Measurements from ENCODE around the gene L3HYPDH.

Gene L3HYPDH

GRCh38 chr14:59520224-59520623, 36.0 kb upstream of the L3HYPDH start:
- TF ChIP-seq USF1 (IDR thresholded peaks at IDR 0.05) (no peak), FOXM1 (IDR thresholded peaks at IDR 0.05; ENCODE audit: borderline replicate concordance, low read depth) (no peak), TAF1 (IDR thresholded peaks at IDR 0.05; ENCODE audit: low read depth) (no peak), CREB1 (IDR thresholded peaks at IDR 0.05; ENCODE audit: low read depth) (no peak), YY1 (IDR thresholded peaks at IDR 0.05; ENCODE audit: low read depth) (no peak), NFIC (IDR thresholded peaks at IDR 0.05) (no peak), REST (IDR thresholded peaks at IDR 0.05; ENCODE audit: low read depth) (no peak), TCF12 (IDR thresholded peaks at IDR 0.05; ENCODE audit: low read depth) (no peak), MAX (IDR thresholded peaks at IDR 0.05) (no peak), EGR1 (IDR thresholded peaks at IDR 0.05) (no peak)

- TF ChIP-seq MAX (IDR thresholded peaks at IDR 0.05) (no peak), REST (IDR thresholded peaks at IDR 0.05; ENCODE audit: low read depth) (no peak), TCF12 (IDR thresholded peaks at IDR 0.05; ENCODE audit: low read depth) (no peak), NFIC (IDR thresholded peaks at IDR 0.05) (no peak), ZBTB7A (IDR thresholded peaks at IDR 0.05; ENCODE audit: low read depth) (no peak), USF1 (IDR thresholded peaks at IDR 0.05) (no peak), EP300 (IDR thresholded peaks at IDR 0.05; ENCODE audit: borderline replicate concordance) (no peak), EGR1 (IDR thresholded peaks at IDR 0.05) (no peak), CEBPB (IDR thresholded peaks at IDR 0.05) (no peak), TAF1 (IDR thresholded peaks at IDR 0.05; ENCODE audit: low read depth) (no peak), RAD21 (IDR thresholded peaks at IDR 0.05; ENCODE audit: low read depth) (no peak; the same call in 1 of the 2 replicates)
These were observed 27.8 kb upstream of the L3HYPDH start for GRCh38 chr14:59511916-59512575.

- TF ChIP-seq FOXM1 (IDR thresholded peaks at IDR 0.05; ENCODE audit: borderline replicate concordance, low read depth) (no peak), RAD21 (IDR thresholded peaks at IDR 0.05; ENCODE audit: low read depth) (no peak), CEBPB (IDR thresholded peaks at IDR 0.05) (no peak), ZBTB7A (IDR thresholded peaks at IDR 0.05; ENCODE audit: low read depth) (no peak), REST (IDR thresholded peaks at IDR 0.05; ENCODE audit: low read depth) (no peak), TEAD4 (IDR thresholded peaks at IDR 0.05) (no peak), USF1 (IDR thresholded peaks at IDR 0.05) (no peak), EGR1 (IDR thresholded peaks at IDR 0.05) (no peak), CREB1 (IDR thresholded peaks at IDR 0.05; ENCODE audit: low read depth) (no peak), TAF1 (IDR thresholded peaks at IDR 0.05; ENCODE audit: low read depth) (no peak), NFIC (IDR thresholded peaks at IDR 0.05) (no peak), TCF12 (IDR thresholded peaks at IDR 0.05; ENCODE audit: low read depth) (no peak), MAX (IDR thresholded peaks at IDR 0.05) (no peak), EP300 (IDR thresholded peaks at IDR 0.05; ENCODE audit: borderline replicate concordance) (no peak), YY1 (IDR thresholded peaks at IDR 0.05; ENCODE audit: low read depth) (no peak)
These were observed 26.8 kb upstream of the L3HYPDH start for GRCh38 chr14:59510966-59511365.

GRCh38 chr14:59510001-59510400, 25.8 kb upstream of the L3HYPDH start:
- no peak for TF ChIP-seq EGR1 (IDR thresholded peaks at IDR 0.05)
- no peak for TF ChIP-seq CEBPB (IDR thresholded peaks at IDR 0.05)
- TF ChIP-seq REST (IDR thresholded peaks at IDR 0.05; ENCODE audit: low read depth), result no peak
- TF ChIP-seq TCF12 (IDR thresholded peaks at IDR 0.05; ENCODE audit: low read depth), result no peak
- TF ChIP-seq MAX (IDR thresholded peaks at IDR 0.05), result no peak
- no peak for TF ChIP-seq FOXM1 (IDR thresholded peaks at IDR 0.05; ENCODE audit: borderline replicate concordance, low read depth)
- no peak for TF ChIP-seq TAF1 (IDR thresholded peaks at IDR 0.05; ENCODE audit: low read depth)
- no peak for TF ChIP-seq YY1 (IDR thresholded peaks at IDR 0.05; ENCODE audit: low read depth)
- TF ChIP-seq EP300 (IDR thresholded peaks at IDR 0.05; ENCODE audit: borderline replicate concordance), result no peak
- no peak for TF ChIP-seq USF1 (IDR thresholded peaks at IDR 0.05)
- no peak for TF ChIP-seq TEAD4 (IDR thresholded peaks at IDR 0.05)
- TF ChIP-seq NFIC (IDR thresholded peaks at IDR 0.05), result no peak
- TF ChIP-seq RAD21 (IDR thresholded peaks at IDR 0.05; ENCODE audit: low read depth), result no peak
- no peak for TF ChIP-seq CREB1 (IDR thresholded peaks at IDR 0.05; ENCODE audit: low read depth)
- no peak for TF ChIP-seq ZBTB7A (IDR thresholded peaks at IDR 0.05; ENCODE audit: low read depth)
